Measurements from ENCODE around the gene BAG1. TPM values are rescaled to one million over a fixed set of nuclear protein-coding genes. Genes with fewer than 3 reads are reported as not detected.

The BAG1 gene
- total and polyA plus RNA-seq, 2 experiments from 2014 or later: 44.7 to 55.4 TPM

GRCh38 chr9:33297432-33297831 is 32.9 kb upstream of the BAG1 start:
- Mint-ChIP-seq H3K9me3 (no peaks in the 10 kb centered on the region), H3K4me1 (no peaks in the 10 kb centered on the region; the same call in 2 of the 3 replicates), H3K4me3 (no peak overlapping the region), H3K36me3 (ENCODE audit: low read depth) (peaks cover 58% of the 10 kb centered on the region), H3K27me3 (ENCODE audit: insufficient read depth, low read depth, poor library complexity) (no peaks in the 10 kb centered on the region), H3K27ac (no peak overlapping the region; the same call in 1 of the 2 replicates)
- TF ChIP-seq NANOG (IDR thresholded peaks at IDR 0.05; ENCODE audit: borderline replicate concordance) (no peak), ETS1 (IDR thresholded peaks at IDR 0.05) (no peak), ZNF114 (CRISPR knock-in tag; IDR thresholded peaks at IDR 0.05) (no peak), ZNF462 (CRISPR knock-in tag; IDR thresholded peaks at IDR 0.05) (no peak), REST (IDR thresholded peaks at IDR 0.05; ENCODE audit: unreplicated experiment) (no peak), POLR2AphosphoS5 (IDR thresholded peaks at IDR 0.05; ENCODE audit: low read depth) (no peak), CTCF (conservative IDR thresholded peaks at IDR 0.05; ENCODE audit: low read depth in 2 of 2) (no peak), CREB1 (CRISPR knock-in tag; IDR thresholded peaks at IDR 0.05; ENCODE audit: low read depth) (no peak), EZH2phosphoT487 (IDR thresholded peaks at IDR 0.05; ENCODE audit: unreplicated experiment) (no peak), ZNF331 (CRISPR knock-in tag; IDR thresholded peaks at IDR 0.05; ENCODE audit: low read depth) (no peak), JUNB (IDR thresholded peaks at IDR 0.05; ENCODE audit: unreplicated experiment) (no peak), STAT1 (IDR thresholded peaks at IDR 0.05; ENCODE audit: unreplicated experiment) (no peak), EZH2 (IDR thresholded peaks at IDR 0.05; ENCODE audit: low read depth, unreplicated experiment) (no peak)
- ATAC-seq (no peak), DNase-seq (ENCODE audit: low spot score) (no peak)
- Histone ChIP-seq H3K36me3 (ENCODE audit: insufficient read depth) (peaks cover 49% of the 10 kb centered on the region), H4K20me1 (replicated peaks; ENCODE audit: insufficient read depth) (peaks cover 16% of the 10 kb centered on the region), H3K4me1 (ENCODE audit: insufficient read depth) (no peaks in the 10 kb centered on the region), H2AFZ (no peak overlapping the region), H3K9me2 (ENCODE audit: insufficient read depth) (no peaks in the 10 kb centered on the region), H3K4me2 (no peak overlapping the region), H3K27ac (ENCODE audit: low read depth) (no peak overlapping the region), H3K27me3 (ENCODE audit: insufficient read depth) (no peaks in the 10 kb centered on the region), H3F3A (replicated peaks; ENCODE audit: low read depth) (no peaks in the 10 kb centered on the region), H3K79me2 (replicated peaks; ENCODE audit: insufficient read depth) (peaks cover 78% of the 10 kb centered on the region), H3K4me3 (no peak overlapping the region)
